Muscle layer of duodenum (tissue), 2 donors: ENCODE results near the gene BCAP31.
"Not testable (repeated sequence)": the region's sequence is repeated elsewhere in the genome, so short reads cannot be mapped to it uniquely, and the experiment has no call there.

ENCODE experiments used
- H3K27ac ChIP-seq: one replicate; pipeline ENCODE4 v1.7.0; 2013; ENCODE audit warnings: mild to moderate bottlenecking, low read length
- H3K27me3 ChIP-seq: one replicate; pipeline ENCODE4 v1.7.0; 2013; ENCODE audit warnings: low read depth, mild to moderate bottlenecking, control low read depth, low read length
- H3K36me3 ChIP-seq, 2 donors: one replicate each; pipeline ENCODE4 v1.7.0; 2013; ENCODE audit warnings: low read length in 2 of 2, control low read depth in 1 of 2, mild to moderate bottlenecking in 1 of 2; ENCODE audit not compliant: insufficient read depth in 2 of 2, control insufficient read depth in 1 of 2
- H3K4me1 ChIP-seq, 2 donors: one replicate each; pipeline ENCODE4 v1.7.0; 2013; ENCODE audit warnings: low read length in 2 of 2, mild to moderate bottlenecking in 2 of 2, control low read depth in 1 of 2, moderate library complexity in 1 of 2; ENCODE audit not compliant: insufficient read depth in 2 of 2, control insufficient read depth in 1 of 2
- H3K4me3 ChIP-seq, 2 donors: one replicate each; pipeline ENCODE4 v1.7.0; 2013; ENCODE audit warnings: low read length in 2 of 2, low read depth in 1 of 2, mild to moderate bottlenecking in 1 of 2
- H3K9me3 ChIP-seq, 2 donors: one replicate each; pipeline ENCODE4 v1.7.0; 2013; ENCODE audit warnings: low read length in 2 of 2, control low read depth in 1 of 2, mild to moderate bottlenecking in 1 of 2; ENCODE audit not compliant: control insufficient read depth in 1 of 2
- donor health status: healthy.

BCAP31 gene

GRCh38 chrX:153719701-153720100, 4.5 kb downstream of the BCAP31 start:
- H3K4me1 ChIP-seq = peaks cover 0 to 10% of the 10 kb centered on the region in 2 donors
- H3K4me3 ChIP-seq = no peak overlapping the region
- H3K9me3 ChIP-seq = no peaks in the 10 kb centered on the region
- H3K36me3 ChIP-seq = peaks cover 23 to 33% of the 10 kb centered on the region in 2 donors
- no peak overlapping the region for H3K27ac ChIP-seq
- no peaks in the 10 kb centered on the region for H3K27me3 ChIP-seq

GRCh38 chrX:153719238-153719637, 4.9 kb downstream of the BCAP31 start:
- Histone ChIP-seq H3K36me3 (peaks cover 28 to 38% of the 10 kb centered on the region in 2 donors), H3K4me3 (no peak overlapping the region), H3K9me3 (no peaks in the 10 kb centered on the region), H3K27me3 (no peaks in the 10 kb centered on the region), H3K4me1 (peaks cover 0 to 10% of the 10 kb centered on the region in 2 donors), H3K27ac (no peak overlapping the region)

DNA sequence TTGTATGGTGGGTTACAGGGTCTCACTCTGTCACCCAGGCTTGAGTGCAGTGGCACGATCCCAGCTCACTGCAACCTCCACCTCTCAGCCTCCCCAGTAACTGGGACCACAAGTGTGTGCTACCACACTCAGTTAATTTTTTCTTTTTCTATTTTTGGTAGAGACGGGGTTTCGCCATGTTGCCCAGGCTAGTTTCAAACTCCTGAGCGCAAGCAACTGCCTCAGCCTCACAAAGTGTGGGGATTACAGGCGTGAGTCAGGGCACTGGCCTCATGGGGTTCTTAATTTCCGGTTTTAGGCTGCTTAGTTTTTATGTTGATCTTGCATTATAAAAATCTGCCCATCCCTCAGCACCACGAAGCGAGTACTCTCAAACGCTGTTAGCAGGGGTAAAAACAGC, 6.7 kb downstream of the BCAP31 start:
- Histone ChIP-seq H3K4me1 (peaks cover 0 to 2% of the 10 kb centered on the region in 2 donors), H3K4me3 (no peak overlapping the region), H3K27ac (no peak overlapping the region), H3K36me3 (peaks cover 30 to 42% of the 10 kb centered on the region in 2 donors), H3K27me3 (no peaks in the 10 kb centered on the region), H3K9me3 (no peaks in the 10 kb centered on the region)

GRCh38 chrX:153714256-153714655, 9.9 kb downstream of the BCAP31 start:
- Histone ChIP-seq H3K4me1 (no peaks in the 10 kb centered on the region), H3K27ac (no peak overlapping the region), H3K4me3 (no peak overlapping the region), H3K27me3 (no peaks in the 10 kb centered on the region), H3K9me3 (no peaks in the 10 kb centered on the region), H3K36me3 (peaks cover 19 to 36% of the 10 kb centered on the region in 2 donors)

DNA sequence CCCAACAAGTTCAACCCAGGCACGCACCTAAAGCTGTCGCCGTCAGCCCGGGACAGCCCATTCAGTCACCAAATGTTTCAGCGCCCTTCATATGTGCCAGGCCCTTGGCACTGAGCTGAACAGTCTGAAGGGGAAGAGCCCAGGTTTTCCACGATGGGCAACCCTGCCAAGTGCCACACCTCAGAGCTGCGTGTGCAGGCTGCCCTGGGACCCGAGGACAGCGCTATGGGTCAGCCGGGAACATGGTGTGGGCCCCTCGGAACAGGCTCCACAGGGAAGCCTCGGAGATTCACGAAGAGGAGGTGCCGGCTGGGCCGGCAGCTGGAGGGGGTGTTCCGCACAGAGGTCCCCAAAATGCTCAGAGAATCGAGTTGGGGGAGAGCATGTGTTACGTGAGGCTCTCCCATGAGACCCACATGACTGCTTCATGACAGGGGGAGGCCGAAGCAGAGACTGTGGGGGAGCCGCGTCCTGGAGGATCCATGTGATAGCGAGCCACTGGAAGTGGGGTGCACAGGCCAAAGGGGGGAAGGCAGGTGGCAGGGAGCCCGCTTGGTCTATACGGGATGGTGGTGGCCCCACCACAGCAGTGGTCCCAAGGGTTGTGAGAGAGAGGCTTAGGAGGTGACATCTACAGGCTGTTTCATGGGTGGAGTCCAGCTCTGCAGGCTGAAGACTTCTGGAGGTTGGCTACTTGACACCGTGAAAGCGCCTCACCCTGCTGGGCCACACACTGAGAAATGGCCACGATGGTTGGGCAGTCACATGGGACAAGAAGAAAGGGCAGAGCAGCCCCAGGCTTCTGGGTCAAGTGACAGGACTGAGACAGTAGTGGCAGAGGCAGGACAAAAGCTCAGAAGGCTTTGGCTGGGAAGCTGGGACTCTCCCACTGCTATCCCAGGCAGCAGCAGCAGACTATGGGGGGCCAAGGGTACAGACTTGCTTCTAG, 14.2 kb downstream of the BCAP31 start:
- Histone ChIP-seq H3K4me3 (no peak overlapping the region), H3K27me3 (no peaks in the 10 kb centered on the region), H3K36me3 (peaks cover 9 to 20% of the 10 kb centered on the region in 2 donors), H3K9me3 (no peaks in the 10 kb centered on the region), H3K27ac (no peak overlapping the region), H3K4me1 (peaks cover 0 to 5% of the 10 kb centered on the region in 2 donors)

- peaks cover 0 to 11% of the 10 kb centered on the region in 2 donors for H3K36me3 ChIP-seq
- H3K27ac ChIP-seq = no peak overlapping the region
- no peaks in the 10 kb centered on the region for H3K9me3 ChIP-seq
- no peaks in the 10 kb centered on the region for H3K27me3 ChIP-seq
- peaks cover 0 to 13% of the 10 kb centered on the region in 2 donors for H3K4me1 ChIP-seq
- no peak overlapping the region for H3K4me3 ChIP-seq
Measured at GRCh38 chrX:153708415-153708814, 15.8 kb downstream of the BCAP31 start.

DNA sequence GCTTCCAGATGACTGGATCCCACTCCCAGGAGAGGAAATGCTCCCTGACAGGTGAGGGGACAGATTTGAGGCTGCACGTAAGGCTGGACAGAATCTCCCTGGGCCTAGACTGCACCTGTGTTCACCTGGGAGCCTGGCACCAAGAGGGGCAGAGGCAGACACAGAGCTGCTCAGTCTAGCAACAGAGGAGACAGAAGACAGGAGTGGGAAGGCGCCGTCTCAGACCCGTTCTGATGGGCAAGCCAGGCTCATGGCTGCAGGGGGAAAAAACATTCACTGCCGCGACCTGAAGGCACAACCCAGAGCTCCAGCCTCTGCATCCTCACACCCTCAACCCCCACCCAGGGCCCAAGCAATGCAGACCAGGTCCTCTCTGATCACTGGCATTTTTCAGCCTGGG, 16.8 kb downstream of the BCAP31 start:
- Histone ChIP-seq H3K27me3 (no peaks in the 10 kb centered on the region), H3K9me3 (no peaks in the 10 kb centered on the region), H3K4me1 (peaks cover 0 to 18% of the 10 kb centered on the region in 2 donors), H3K27ac (no peak overlapping the region), H3K4me3 (no peak overlapping the region), H3K36me3 (peaks cover 0 to 9% of the 10 kb centered on the region in 2 donors)

GRCh38 chrX:153706799-153707198, 17.4 kb downstream of the BCAP31 start:
- Histone ChIP-seq H3K4me3 (no peak overlapping the region), H3K27me3 (no peaks in the 10 kb centered on the region), H3K9me3 (no peaks in the 10 kb centered on the region), H3K36me3 (peaks cover 0 to 9% of the 10 kb centered on the region in 2 donors), H3K27ac (no peak overlapping the region), H3K4me1 (peaks cover 0 to 18% of the 10 kb centered on the region in 2 donors)

- H3K4me3 ChIP-seq, H3K27me3 ChIP-seq, H3K9me3 ChIP-seq, H3K27ac ChIP-seq: not testable (repeated sequence)
- Histone ChIP-seq H3K4me1 (peaks cover 0 to 18% of the 10 kb centered on the region in 2 donors), H3K36me3 (peaks cover 0 to 17% of the 10 kb centered on the region in 2 donors)
Measured at GRCh38 chrX:153705403-153706060, 18.7 kb downstream of the BCAP31 start.

GRCh38 chrX:153704631-153705402, 19.4 kb downstream of the BCAP31 start:
- not testable (repeated sequence) for H3K27ac ChIP-seq, H3K27me3 ChIP-seq, H3K9me3 ChIP-seq, H3K4me3 ChIP-seq
- Histone ChIP-seq H3K36me3 (peaks cover 0 to 10% of the 10 kb centered on the region in 2 donors), H3K4me1 (peaks cover 0 to 18% of the 10 kb centered on the region in 2 donors)

GRCh38 chrX:153704021-153704526, 20.1 kb downstream of the BCAP31 start:
- Histone ChIP-seq H3K4me3 (no peak overlapping the region), H3K36me3 (peaks cover 0 to 8% of the 10 kb centered on the region in 2 donors), H3K9me3 (no peaks in the 10 kb centered on the region), H3K27me3 (no peaks in the 10 kb centered on the region), H3K27ac (no peak overlapping the region), H3K4me1 (peaks cover 0 to 18% of the 10 kb centered on the region in 2 donors)
